Measurements from ENCODE around the gene KCNF1. TPM values are rescaled to one million over a fixed set of nuclear protein-coding genes. Genes with fewer than 3 reads are reported as not detected.

The KCNF1 gene
- total and polyA plus RNA-seq, 10 of the 15 experiments (the other 5 are each of a cell fraction or from before 2014, with no cell fraction given), result not detected

- TF ChIP-seq ZNF217 (IDR thresholded peaks at IDR 0.05) (no peak), SMAD5 (IDR thresholded peaks at IDR 0.05; ENCODE audit: low read depth) (no peak), CHD1 (IDR thresholded peaks at IDR 0.05; ENCODE audit: low read depth, low read length) (no peak), IKZF1 (conservative IDR thresholded peaks at IDR 0.05) (no peak), MTA3 (IDR thresholded peaks at IDR 0.05; ENCODE audit: borderline replicate concordance, low read length) (no peak), STAT1 (conservative IDR thresholded peaks at IDR 0.05) (no peak), BACH1 (IDR thresholded peaks at IDR 0.05; ENCODE audit: borderline replicate concordance) (no peak)
- BruUV-seq (replicated peaks), result no TSS peak
- no peaks in the 10 kb centered on the region for H3K79me2 ChIP-seq (ENCODE audit: control insufficient read depth, insufficient read depth, low read length)
- in situ Hi-C loops (cut with MboI), result no loop called here
- FAIRE-seq, result no peak
- no peak for ATAC-seq
- intact Hi-C loops (cut with micrococcal nuclease; ENCODE audit: unreplicated experiment), result no loop called here
- H4K20me1 ChIP-seq (ENCODE audit: control insufficient read depth, insufficient read depth), result no peaks in the 10 kb centered on the region
- no peak overlapping the region for H3K4me3 ChIP-seq
- POLR2A ChIA-PET, result no interaction called here
- H2AFZ ChIP-seq (ENCODE audit: control insufficient read depth, low read depth, low read length), result no peak overlapping the region
- H3K4me1 ChIP-seq (ENCODE audit: control insufficient read depth, insufficient read depth, low read length), result no peaks in the 10 kb centered on the region
- H3K27me3 ChIP-seq (replicated peaks in 1 of 2; ENCODE audit: control insufficient read depth in 2 of 2, insufficient read depth in 2 of 2, low read length in 1 of 2), result peaks cover 0 to 3% of the 10 kb centered on the region in 2 experiments; a peak in 1 of 4 replicates
- no peaks in the 10 kb centered on the region for H3K36me3 ChIP-seq (ENCODE audit: control insufficient read depth in 2 of 2, insufficient read depth in 2 of 2, low read length in 1 of 2)
- H3K9ac ChIP-seq (ENCODE audit: control insufficient read depth, insufficient read depth, low read length), result no peak overlapping the region
- no peak overlapping the region for H3K27ac ChIP-seq (ENCODE audit: control insufficient read depth, insufficient read depth)
- SMC1A ChIA-PET (ENCODE audit: uncharacterized antibody, unreplicated experiment), result interaction anchor here (0.7 to 2.8 kb wide), 5 partner anchors 9 to 70 kb away, joined by 3 to 25 read pairs (median 7); no protein-coding TSS in a partner anchor
- RAD21 ChIA-PET (ENCODE audit: unreplicated experiment), result interaction anchor here (1.0 to 2.8 kb wide), 7 partner anchors 11 to 66 kb away, joined by 3 to 14 read pairs (median 5); no protein-coding TSS in a partner anchor
- no peak overlapping the region for H3K4me2 ChIP-seq (ENCODE audit: control insufficient read depth, insufficient read depth)
- CTCF ChIA-PET, result interaction anchor here (0.6 to 3.4 kb wide), 15 partner anchors 8 to 421 kb away, joined by 3 to 87 read pairs (median 5); no protein-coding TSS in a partner anchor
- no peaks in the 10 kb centered on the region; the same call in 2 of the 3 replicates for H3K9me3 ChIP-seq (replicated peaks; ENCODE audit: control insufficient read depth, insufficient read depth, low read length)
- DNase-seq (ENCODE audit: low read depth, low spot score), result no peak
- WGBS (ENCODE audit: insufficient coverage, insufficient replicate concordance, low lambda C conversion rate, missing lambda C conversion rate), result 23% methylated on average over 10 of the region's 12 CpGs
Observed at GRCh38 chr2:10901160-10901939, 10.4 kb upstream of the KCNF1 start.

- Histone ChIP-seq H3K4me3 (no peak overlapping the region), H2AFZ (ENCODE audit: control insufficient read depth, low read depth, low read length) (no peak overlapping the region), H3K4me2 (ENCODE audit: control insufficient read depth, insufficient read depth) (no peak overlapping the region), H3K9me3 (replicated peaks; ENCODE audit: control insufficient read depth, insufficient read depth, low read length) (no peaks in the 10 kb centered on the region; the same call in 2 of the 3 replicates), H3K36me3 (ENCODE audit: control insufficient read depth in 2 of 2, insufficient read depth in 2 of 2, low read length in 1 of 2) (no peaks in the 10 kb centered on the region), H3K79me2 (ENCODE audit: control insufficient read depth, insufficient read depth, low read length) (no peaks in the 10 kb centered on the region), H3K9ac (ENCODE audit: control insufficient read depth, insufficient read depth, low read length) (no peak overlapping the region), H4K20me1 (ENCODE audit: control insufficient read depth, insufficient read depth) (no peaks in the 10 kb centered on the region), H3K4me1 (ENCODE audit: control insufficient read depth, insufficient read depth, low read length) (no peaks in the 10 kb centered on the region), H3K27ac (ENCODE audit: control insufficient read depth, insufficient read depth) (no peak overlapping the region), H3K27me3 (replicated peaks in 1 of 2; ENCODE audit: control insufficient read depth in 2 of 2, insufficient read depth in 2 of 2, low read length in 1 of 2) (0 out of 4 replicates have a peak, but pooled peaks cover 0 to 3% of the 10 kb centered on the region in 2 experiments)
- ChIA-PET POLR2A (no interaction called here), RAD21 (ENCODE audit: unreplicated experiment) (no interaction called here), SMC1A (ENCODE audit: uncharacterized antibody, unreplicated experiment) (interaction anchor here (0.6 kb wide), 1 partner anchor 213 kb away, joined by 4 read pairs; no protein-coding TSS in a partner anchor), CTCF (interaction anchor here (0.6 to 1.5 kb wide), 2 partner anchors 57 to 68 kb away, joined by 3 to 7 read pairs; no protein-coding TSS in a partner anchor)
- no TSS peak for BruUV-seq (replicated peaks)
- DNase-seq (ENCODE audit: low read depth, low spot score), result no peak
- no peak for ATAC-seq
- intact Hi-C loops (cut with micrococcal nuclease; ENCODE audit: unreplicated experiment), result no loop called here
- in situ Hi-C loops (cut with MboI), result no loop called here
- WGBS (ENCODE audit: insufficient coverage, insufficient replicate concordance, low lambda C conversion rate, missing lambda C conversion rate), result 57% methylated on average over 2 of the region's 2 CpGs
- FAIRE-seq, result no peak
- no peak for TF ChIP-seq NFYA (IDR thresholded peaks at IDR 0.05; ENCODE audit: borderline replicate concordance, low read depth, low read length)
- no peak for TF ChIP-seq IRF4 (IDR thresholded peaks at IDR 0.05; ENCODE audit: low read depth, low read length)
- TF ChIP-seq ZNF592 (IDR thresholded peaks at IDR 0.05), result no peak
- TF ChIP-seq SREBF1 (IDR thresholded peaks at IDR 0.05; ENCODE audit: low read length), result no peak
- TF ChIP-seq WRNIP1 (IDR thresholded peaks at IDR 0.05; ENCODE audit: borderline replicate concordance, low read depth, low read length), result no peak
- no peak for TF ChIP-seq ESRRA (IDR thresholded peaks at IDR 0.05; ENCODE audit: low read length)
- TF ChIP-seq SUPT20H (IDR thresholded peaks at IDR 0.05; ENCODE audit: borderline replicate concordance, control insufficient read depth, low read depth, low read length), result no peak
- no peak for TF ChIP-seq CREB1 (IDR thresholded peaks at IDR 0.05; ENCODE audit: low read depth)
Observed at GRCh38 chr2:10903861-10904210, 7.9 kb upstream of the KCNF1 start.
